ENCODE measurements around the gene KCNA5.

GRCh38 chr12:5059358-5059757, 15.7 kb downstream of the KCNA5 start:
- TF ChIP-seq CTCF (IDR thresholded peaks at IDR 0.05) (no peak), EP300 (IDR thresholded peaks at IDR 0.05) (no peak)
